NCI-H1436 treated with DMSO at 0.1 percent for 48 hours (cell line): ENCODE results near the gene ERC2.

Source experiments
- DNase-seq: peaks from one replicate; lab custom pipeline; 2025; lab: John Stamatoyannopoulos, UW

ERC2 gene

GRCh38 chr3:55474213-55474632 lies 994.0 kb downstream of the ERC2 start:
- DNase-seq: no peak

DNA sequence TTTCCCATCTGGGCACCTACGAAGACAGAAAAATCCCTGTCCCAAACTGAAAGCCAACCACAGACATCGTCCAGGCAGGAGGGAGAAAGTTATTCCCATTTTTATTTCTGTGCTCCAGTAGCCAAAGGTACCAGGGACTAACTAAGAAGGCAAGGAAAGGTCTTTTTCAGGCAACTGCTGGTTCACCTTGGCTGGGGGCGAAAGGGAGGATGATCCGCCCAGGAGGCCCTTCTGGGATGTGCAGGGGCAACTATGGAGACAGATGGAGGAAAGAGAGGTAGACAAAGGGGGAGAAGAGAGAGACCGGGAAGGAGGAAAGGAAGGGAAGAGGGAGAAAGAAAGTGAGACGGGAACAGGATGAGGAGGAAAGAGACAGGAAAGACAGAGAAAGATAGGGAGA lies 994.5 kb downstream of the ERC2 start:
- DNase-seq: no peak

- no peak for DNase-seq
Measured at GRCh38 chr3:55471522-55472280, 996.6 kb downstream of the ERC2 start.

DNA sequence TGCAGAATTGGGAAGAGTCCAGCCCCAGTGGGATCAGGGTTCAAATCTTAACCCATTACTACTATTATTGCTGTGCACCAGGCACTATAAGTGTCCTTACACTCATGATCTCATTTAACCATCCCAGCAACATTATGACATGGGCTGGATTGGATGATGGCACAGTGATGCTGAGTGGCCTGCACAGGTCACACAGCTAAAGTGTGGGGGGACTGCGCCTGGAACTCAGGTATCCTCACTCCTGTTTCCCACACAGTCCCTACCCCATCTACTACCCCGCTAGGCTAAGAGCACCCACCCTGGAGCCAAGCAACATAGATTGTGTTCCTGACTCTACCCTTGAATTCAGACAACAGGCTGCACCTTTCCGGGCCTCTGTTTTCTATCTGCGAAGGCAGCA lies 997.2 kb downstream of the ERC2 start:
- DNase-seq: no peak

GRCh38 chr3:55469957-55470526 lies 998.2 kb downstream of the ERC2 start:
- no peak for DNase-seq

- no peak for DNase-seq
Measured at GRCh38 chr3:55468251-55468650, 1000.0 kb downstream of the ERC2 start.

DNA sequence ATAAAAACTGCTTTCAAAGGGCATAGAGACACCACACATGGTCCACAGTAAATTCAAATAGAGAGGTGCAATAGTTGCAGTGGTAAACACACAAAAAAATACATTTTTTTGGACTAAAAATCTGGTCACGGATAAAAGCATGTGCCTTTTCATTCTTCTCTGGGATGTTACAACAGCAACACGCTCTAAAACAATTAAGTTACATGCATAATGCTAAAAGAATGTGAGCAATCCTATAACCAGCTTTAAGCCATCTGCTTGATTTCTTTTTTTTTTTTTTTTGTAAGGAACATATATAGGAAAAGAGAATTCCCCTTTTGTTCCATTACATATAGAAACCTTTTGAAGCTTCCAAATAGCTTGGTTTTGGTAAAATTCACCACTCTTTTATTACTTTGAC lies 1001.2 kb downstream of the ERC2 start:
- DNase-seq: no peak

- DNase-seq: no peak
Measured at GRCh38 chr3:55466526-55466925, 1001.7 kb downstream of the ERC2 start.

GRCh38 chr3:55461896-55462295 lies 1006.4 kb downstream of the ERC2 start:
- DNase-seq: no peak

- no peak for DNase-seq
Measured at GRCh38 chr3:55459838-55460237, 1008.4 kb downstream of the ERC2 start.
